Heart right ventricle (tissue), 16 donors: ENCODE measurements around the gene CKS1B. TPM values are rescaled to one million over a fixed set of nuclear protein-coding genes. Genes with fewer than 3 reads are reported as not detected.
A peak's percentile ranks its signal among the peaks of the same experiment; 100 is the strongest.

Experiments used
- ATAC-seq, 8 donors: fragments of 200-7000 bp; cut with Tn5 transposase; one replicate each; pipeline ENCODE4 v1.9.1; 2020; ENCODE audit warnings: mild to moderate bottlenecking in 8 of 8, moderate library complexity in 8 of 8, moderate number of reproducible peaks in 1 of 8
- DNase-seq, 2 donors: peaks; one replicate each; pipeline ENCODE4 v3.0.0-alpha.2; 2020
- H3K27ac ChIP-seq, 10 donors: fragments of 200-600 bp; sonication (generic) in 2 of 10; one replicate each; pipeline versions ENCODE4 v1.5.0 to v1.8.0; 2020 to 2022; ENCODE audit warnings: mild to moderate bottlenecking in 3 of 10
- H3K27me3 ChIP-seq, 7 donors: fragments of 200-600 bp; one replicate each; pipeline ENCODE4 v1.8.0; 2021 to 2022; ENCODE audit warnings: mild to moderate bottlenecking in 2 of 7
- H3K36me3 ChIP-seq, 9 donors: fragments of 200-600 bp; sonication (generic) in 1 of 9; one replicate each; pipeline versions ENCODE4 v1.5.0 to v1.8.0; 2020 to 2022; ENCODE audit warnings: mild to moderate bottlenecking in 2 of 9
- H3K4me1 ChIP-seq, 9 donors: fragments of 200-600 bp; sonication (generic) in 1 of 9; one replicate each; pipeline versions ENCODE4 v1.5.0 to v1.8.0; 2020 to 2022; ENCODE audit warnings: mild to moderate bottlenecking in 4 of 9
- H3K4me3 ChIP-seq, 10 donors: fragments of 200-600 bp; sonication (generic) in 2 of 10; one replicate each; pipeline versions ENCODE4 v1.5.0 to v1.8.0; 2020 to 2022; ENCODE audit warnings: mild to moderate bottlenecking in 7 of 10, moderate library complexity in 2 of 10
- H3K9me3 ChIP-seq, 11 donors: fragments of 200-600 bp in 10 of 11; sonication (generic) in 2 of 11; one replicate each; pipeline versions ENCODE4 v1.5.0 to v1.8.0; 2013 to 2022; ENCODE audit warnings: mild to moderate bottlenecking in 2 of 11, control low read depth in 1 of 11, moderate library complexity in 1 of 11
- CTCF ChIP-seq, 9 donors: fragments of 200-600 bp; sonication (generic) in 2 of 9; IDR thresholded peaks; one replicate each; pipeline versions ENCODE4 v1.5.0 to v1.8.0; 2021 to 2022; ENCODE audit warnings: antibody characterized with exemption in 9 of 9, mild to moderate bottlenecking in 5 of 9, moderate library complexity in 1 of 9
- WGBS, 2 donors: extraction: QIAGEN DNeasy Blood & Tissue Kit; methylation state at CpG; one replicate each; pipeline ENCODE4 v1.1.7; 2013; ENCODE audit warnings: inconsistent platforms in 1 of 2; 5-methylcytosine and 5-hydroxymethylcytosine counted together
- intact Hi-C, 10 donors: fragments of 100-400 bp; cut with DNase I; formaldehyde crosslinking; loops; one replicate each; pipeline versions ENCODE4 v1.11.1 to v1.14.2; 2022
- polyA plus RNA-seq, 2 donors: library from polyadenylated mRNA; stranded (reverse); fragments of 200-250 nt; gene quantifications; one replicate each; pipeline ENCODE4 v1.2.3, GENCODE V29; 2013
- total RNA-seq, 10 donors: library from RNA; stranded (reverse); fragmentation: NEBNext Ultra II Directional in 3 of 10; extraction: Animal tissue kit (Norgen Biotek cat#: 25700) in 3 of 10; gene quantifications; one replicate each; pipeline versions ENCODE4 v1.2.1 to v1.2.4, GENCODE V29; 2021 to 2023
- donor health status: Arrhythmogenic right ventricular cardiomyopathy.
- donor health status: ischemic (EF 13 %, LVEDD 7.1; RV severe dilation, severe dysfunction).
- donor health status: healthy with polysubstance abuse.
- donor health status: DM: no; HTN: yes; CAD: no.
- donor health status: DM: no; HTN: no; CAD: no.
- donor health status: ischemic (EF 25% LVEDD 6.9; RV normal size, moderate dysfunction).
- donor health status: ischemic (EF 25% LVEDD 5.7; RV mildly dilated, moderate dysfunction).
- donor health status: healthy.
- donor health status: DM: yes; HTN: yes; CAD: no.
- donor health status: Ischemic cardiomyopathy.
- donor health status: ischemic (EF 35%, LVEDD 5.7; RV mildly dilated, moderate dysfunction).
- donor health status: nonischemic (EF 11% LVEDD 7.7; RV severe dilation, severe dysfunction).
- donor health status: DM: yes; HTN: yes; CAD: no.
- donor health status: PGD.
- donor health status: ischemic (EF 29% LVEDD 5.4; RV normal size, mild dysfunction).
- donor health status: nonischemic (EF 23%, LVEDD 6.1; RV moderate dilation, normal function).

CKS1B gene
- total and polyA plus RNA-seq, 12 donors = 4.6 to 36.7 (median 17.5) TPM

DNA sequence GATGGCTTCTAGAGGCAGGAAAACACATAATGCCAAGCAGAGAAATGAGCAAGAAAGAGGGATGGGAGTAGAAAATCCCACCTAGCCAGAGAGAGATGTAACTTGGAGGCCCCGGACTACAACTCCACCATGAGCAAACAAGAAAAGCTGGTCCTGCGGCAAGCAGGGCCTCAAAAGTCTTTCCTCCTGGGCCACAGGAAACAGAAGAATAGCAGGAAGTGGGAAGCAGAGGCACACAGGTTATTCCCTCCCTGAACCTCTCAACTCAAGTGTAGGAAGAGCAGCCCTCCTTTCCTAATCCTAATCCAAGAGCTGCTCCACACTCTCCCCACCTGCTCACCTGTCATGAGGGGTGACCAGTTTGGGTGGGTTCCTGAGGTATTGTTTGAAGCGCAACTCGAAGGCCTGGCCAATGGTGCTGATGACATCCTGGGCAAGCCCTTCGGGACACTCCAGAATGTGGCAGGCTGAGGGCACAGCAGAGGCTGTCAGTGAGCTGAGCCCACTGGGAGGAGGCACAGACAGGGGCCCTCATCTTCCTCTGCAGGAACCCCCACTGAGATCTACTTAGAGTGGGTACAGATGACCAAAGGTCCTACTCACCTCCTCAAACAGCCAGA, 7.0 kb upstream of the CKS1B start:
- intact Hi-C loops = loop anchor here in 1 of 10 donors (5.0 kb wide), 1 partner anchor 50 kb away; no protein-coding TSS in a partner anchor
- H3K9me3 ChIP-seq = no peaks in the 10 kb centered on the region
- ATAC-seq (no peak), DNase-seq (no peak)
- peak overlapping the region; percentile 42 to 100 (median 82) for H3K27ac ChIP-seq
- no peaks in the 10 kb centered on the region for H3K27me3 ChIP-seq
- WGBS, 2 donors = 65 to 75% methylated on average over 5 of the region's 5 CpGs
- peaks cover 0 to 69% (median 49%) of the 10 kb centered on the region in 9 donors for H3K36me3 ChIP-seq
- TF ChIP-seq CTCF (IDR thresholded peaks at IDR 0.05) = no peak
- H3K4me1 ChIP-seq = peaks cover 28 to 70% (median 67%) of the 10 kb centered on the region in 9 donors
- H3K4me3 ChIP-seq = peak overlapping the region in 2 of 10 donors; percentile 2 to 11

DNA sequence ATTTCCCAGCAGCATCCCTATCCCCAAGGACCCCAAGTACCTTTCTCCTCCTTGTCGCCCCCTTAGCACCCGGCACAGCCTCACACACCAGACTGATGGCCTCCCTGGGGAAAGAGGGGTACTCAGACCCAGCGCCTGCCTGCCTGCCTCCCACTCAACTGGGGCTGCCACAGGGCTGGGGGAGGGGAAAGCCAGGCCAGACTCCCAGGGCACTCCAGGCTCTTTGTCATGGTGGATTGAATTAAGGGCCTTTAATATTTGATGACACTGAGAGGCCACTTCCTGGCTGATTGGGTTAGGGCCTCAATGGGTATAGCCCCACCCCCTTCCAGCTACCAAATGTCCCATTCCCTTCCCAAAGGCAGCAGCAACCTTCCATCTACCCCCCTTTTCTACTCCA, 5.8 kb upstream of the CKS1B start:
- Histone ChIP-seq H3K36me3 (peaks cover 0 to 57% (median 40%) of the 10 kb centered on the region in 9 donors), H3K4me3 (peak overlapping the region in 2 of 10 donors; percentile 70 to 89), H3K9me3 (no peaks in the 10 kb centered on the region), H3K27me3 (no peaks in the 10 kb centered on the region), H3K4me1 (peaks cover 28 to 72% (median 69%) of the 10 kb centered on the region in 9 donors), H3K27ac (peak overlapping the region in 9 of 10 donors; percentile 8 to 100 (median 96))
- intact Hi-C loops = loop anchor here in 1 of 10 donors (5.0 kb wide), 1 partner anchor 49 kb away; no protein-coding TSS in a partner anchor
- WGBS, 2 donors = 82 to 87% methylated on average over 3 of the region's 3 CpGs
- no peak for TF ChIP-seq CTCF (IDR thresholded peaks at IDR 0.05)
- ATAC-seq = no peak
- DNase-seq = no peak

GRCh38 chr1:154969246-154969645, 5.2 kb upstream of the CKS1B start:
- TF ChIP-seq CTCF (IDR thresholded peaks at IDR 0.05) = no peak
- peaks cover 28 to 72% (median 69%) of the 10 kb centered on the region in 9 donors for H3K4me1 ChIP-seq

DNA sequence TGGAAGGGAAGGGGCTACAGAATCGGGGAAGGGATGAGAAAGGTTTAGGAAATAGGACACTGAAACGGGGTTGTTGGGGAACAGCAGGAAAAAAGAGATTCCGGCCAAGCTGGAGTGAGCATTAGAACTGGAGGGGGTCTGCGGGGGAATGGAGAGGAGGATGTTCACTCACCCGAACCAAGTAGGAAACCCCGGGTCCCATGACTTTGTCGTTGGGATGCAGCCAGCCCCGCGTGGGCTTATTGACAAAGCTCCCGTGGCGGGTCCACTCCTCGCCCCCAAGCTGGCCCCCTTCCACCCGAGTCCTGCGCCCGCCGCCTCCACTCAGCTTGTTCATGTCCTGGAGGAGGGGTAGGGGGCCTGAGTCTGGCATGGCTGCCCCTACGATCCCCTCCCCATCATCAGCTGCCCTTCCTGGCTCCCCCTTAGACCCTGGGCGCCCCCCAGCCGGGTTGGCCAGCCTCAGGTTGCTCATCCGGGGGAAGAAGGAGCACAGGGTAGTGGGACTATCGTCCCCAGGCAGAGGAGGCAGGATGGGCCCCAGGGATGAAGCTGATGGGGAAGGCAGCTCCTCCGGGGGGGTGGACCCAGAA, 4.5 kb upstream of the CKS1B start:
- WGBS, 2 donors = 20 to 30% methylated on average over 22 of the region's 22 CpGs
- peak overlapping the region; percentile 89 to 100 (median 96) for H3K27ac ChIP-seq
- H3K36me3 ChIP-seq = peaks cover 0 to 45% (median 34%) of the 10 kb centered on the region in 9 donors
- ATAC-seq = no peak
- H3K27me3 ChIP-seq = no peaks in the 10 kb centered on the region
- intact Hi-C loops = loop anchor here in 5 of 10 donors (5.0 to 10.0 kb wide), 4 partner anchors 47 to 92 kb away; partner anchors contain the start of genes ADAM15 (in 2 of the 5) and EFNA4 (in 2 of the 5)
- TF ChIP-seq CTCF (IDR thresholded peaks at IDR 0.05) = no peak
- H3K4me1 ChIP-seq = peaks cover 28 to 72% (median 69%) of the 10 kb centered on the region in 9 donors
- peak in 1 of 2 donors; percentile 32 for DNase-seq
- H3K4me3 ChIP-seq = peak overlapping the region; percentile 4 to 89 (median 54)
- no peaks in the 10 kb centered on the region for H3K9me3 ChIP-seq

More at GRCh38 chr1:154969246-154969645, 5.2 kb upstream of the CKS1B start:
- intact Hi-C loops = loop anchor here in 1 of 10 donors (5.0 kb wide), 1 partner anchor 48 kb away; no protein-coding TSS in a partner anchor
- Histone ChIP-seq H3K27ac (peak overlapping the region in 9 of 10 donors; percentile 8 to 100 (median 96)), H3K4me3 (peak overlapping the region in 7 of 10 donors; percentile 34 to 89 (median 57)), H3K36me3 (peaks cover 0 to 52% (median 40%) of the 10 kb centered on the region in 9 donors), H3K9me3 (no peaks in the 10 kb centered on the region), H3K27me3 (no peaks in the 10 kb centered on the region)
- no peak for ATAC-seq
- DNase-seq = no peak
- WGBS, 2 donors = 58 to 59% methylated on average over 5 of the region's 5 CpGs
